LNCAP (cell line): Measurements from ENCODE around the gene KCTD4.

Experiments used
- TF ChIP-seq, protein P1 (sequence below): fragments of 450-650 bp; IDR thresholded peaks from 2 replicates; pipeline ENCODE4 v1.5.1; 2017; ENCODE audit warnings: mild to moderate bottlenecking

KCTD4 gene

GRCh38 chr13:45222919-45223318 lies 22.1 kb upstream of the KCTD4 start:
- TF ChIP-seq, protein P1, sequence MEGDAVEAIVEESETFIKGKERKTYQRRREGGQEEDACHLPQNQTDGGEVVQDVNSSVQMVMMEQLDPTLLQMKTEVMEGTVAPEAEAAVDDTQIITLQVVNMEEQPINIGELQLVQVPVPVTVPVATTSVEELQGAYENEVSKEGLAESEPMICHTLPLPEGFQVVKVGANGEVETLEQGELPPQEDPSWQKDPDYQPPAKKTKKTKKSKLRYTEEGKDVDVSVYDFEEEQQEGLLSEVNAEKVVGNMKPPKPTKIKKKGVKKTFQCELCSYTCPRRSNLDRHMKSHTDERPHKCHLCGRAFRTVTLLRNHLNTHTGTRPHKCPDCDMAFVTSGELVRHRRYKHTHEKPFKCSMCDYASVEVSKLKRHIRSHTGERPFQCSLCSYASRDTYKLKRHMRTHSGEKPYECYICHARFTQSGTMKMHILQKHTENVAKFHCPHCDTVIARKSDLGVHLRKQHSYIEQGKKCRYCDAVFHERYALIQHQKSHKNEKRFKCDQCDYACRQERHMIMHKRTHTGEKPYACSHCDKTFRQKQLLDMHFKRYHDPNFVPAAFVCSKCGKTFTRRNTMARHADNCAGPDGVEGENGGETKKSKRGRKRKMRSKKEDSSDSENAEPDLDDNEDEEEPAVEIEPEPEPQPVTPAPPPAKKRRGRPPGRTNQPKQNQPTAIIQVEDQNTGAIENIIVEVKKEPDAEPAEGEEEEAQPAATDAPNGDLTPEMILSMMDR = no peak

- TF ChIP-seq, protein P1 = no peak
These were observed 21.7 kb upstream of the KCTD4 start for GRCh38 chr13:45222516-45222915.

- TF ChIP-seq, protein P1 = no peak
These were observed 19.6 kb upstream of the KCTD4 start for GRCh38 chr13:45220403-45220802.

DNA sequence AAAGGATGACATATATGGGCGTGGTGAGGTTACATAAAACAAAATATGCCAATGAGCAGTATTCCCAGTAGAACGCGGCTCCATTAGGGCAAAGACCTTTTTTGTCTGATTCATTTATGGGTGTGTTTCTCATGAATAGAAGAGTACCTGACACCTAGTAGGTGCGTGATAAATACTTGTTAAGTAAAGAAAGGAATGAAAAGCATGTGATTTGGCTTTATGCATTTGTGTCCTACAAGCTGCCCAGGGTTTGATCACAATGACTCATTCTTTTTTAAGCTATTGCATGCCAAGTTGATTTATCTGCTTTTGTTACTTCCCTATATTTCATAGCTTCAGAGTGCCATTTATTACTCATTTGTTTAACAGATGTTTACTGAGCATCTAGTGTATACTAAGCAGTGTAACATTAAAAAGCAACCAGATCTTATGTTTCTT lies 19.1 kb upstream of the KCTD4 start:
- TF ChIP-seq, protein P1 = no peak

DNA sequence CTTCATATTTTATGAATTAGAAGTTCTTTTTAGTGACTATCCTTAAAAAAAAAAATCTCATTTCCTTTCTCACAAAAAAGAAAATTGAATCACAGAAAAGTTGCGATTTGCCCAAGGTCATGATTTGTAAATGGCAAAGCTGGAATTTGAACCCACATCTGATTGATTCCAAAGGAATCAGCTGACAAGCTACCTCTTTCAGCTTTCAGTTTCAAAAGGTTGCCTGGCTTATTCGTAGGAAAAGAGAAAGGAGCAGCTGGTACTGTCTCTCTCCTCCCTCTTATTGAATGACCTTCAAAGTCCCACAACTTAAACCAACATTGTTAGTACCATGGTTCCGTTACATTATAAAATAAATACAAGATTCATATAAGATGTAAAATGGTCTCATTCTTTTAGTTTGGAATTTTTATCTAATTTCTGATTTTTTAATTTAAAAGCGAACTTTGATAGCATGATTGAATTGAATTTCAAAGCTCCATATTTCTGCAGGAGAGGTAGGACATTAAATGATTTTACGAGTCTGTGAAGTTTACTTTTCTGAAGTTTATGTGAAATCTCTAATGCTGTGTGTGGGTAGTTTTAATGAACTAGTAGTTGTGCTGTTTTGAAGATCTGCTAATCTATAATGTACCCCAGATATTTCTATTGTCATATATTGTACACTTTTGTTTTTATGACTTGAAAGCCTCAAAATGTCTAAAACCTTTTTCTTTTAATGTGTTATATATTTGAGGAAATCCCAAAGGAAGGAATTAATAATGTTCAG lies 18.5 kb upstream of the KCTD4 start:
- TF ChIP-seq, protein P1 = no peak

DNA sequence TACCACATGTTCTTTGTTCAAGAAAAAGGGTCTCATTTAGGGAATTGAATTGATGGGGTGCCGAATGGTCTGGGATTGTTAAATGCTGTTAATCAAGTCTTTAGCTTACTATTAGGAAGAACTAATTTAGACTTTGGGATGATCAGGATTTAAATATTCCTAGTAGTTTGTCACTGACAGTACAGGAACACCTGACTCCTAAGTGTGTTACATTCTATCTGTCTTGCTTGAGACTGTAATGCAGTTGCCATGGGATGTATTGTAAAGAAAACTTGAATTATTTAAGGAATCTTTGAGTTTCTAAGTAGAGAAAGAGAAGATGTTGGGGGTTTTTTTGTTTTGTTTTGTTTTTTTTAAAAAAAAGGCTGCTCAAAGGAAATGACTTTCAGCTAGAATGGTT lies 17.8 kb upstream of the KCTD4 start:
- TF ChIP-seq, protein P1 = no peak

DNA sequence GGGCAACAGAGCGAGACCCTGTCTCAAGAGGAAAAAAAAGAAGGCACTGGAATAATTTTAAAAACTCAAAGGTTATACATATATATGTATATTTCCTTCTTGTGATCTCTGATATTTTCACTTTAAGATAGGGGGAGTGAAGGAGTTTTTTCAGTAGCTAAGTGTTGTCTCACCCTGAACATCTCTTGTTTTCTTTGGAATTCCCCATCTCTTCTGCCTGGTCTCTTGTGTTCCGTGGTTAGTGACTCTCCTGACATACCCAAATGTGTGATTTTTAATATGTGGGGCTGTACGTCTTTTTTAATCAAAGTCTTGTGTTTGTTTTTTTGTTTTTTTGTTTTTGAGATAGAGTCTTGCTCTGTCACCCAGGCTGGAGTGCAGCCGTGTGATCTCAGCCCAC lies 15.3 kb upstream of the KCTD4 start:
- TF ChIP-seq, protein P1 = no peak
